ENCODE results near the gene SOX9.

Gene SOX9

DNA sequence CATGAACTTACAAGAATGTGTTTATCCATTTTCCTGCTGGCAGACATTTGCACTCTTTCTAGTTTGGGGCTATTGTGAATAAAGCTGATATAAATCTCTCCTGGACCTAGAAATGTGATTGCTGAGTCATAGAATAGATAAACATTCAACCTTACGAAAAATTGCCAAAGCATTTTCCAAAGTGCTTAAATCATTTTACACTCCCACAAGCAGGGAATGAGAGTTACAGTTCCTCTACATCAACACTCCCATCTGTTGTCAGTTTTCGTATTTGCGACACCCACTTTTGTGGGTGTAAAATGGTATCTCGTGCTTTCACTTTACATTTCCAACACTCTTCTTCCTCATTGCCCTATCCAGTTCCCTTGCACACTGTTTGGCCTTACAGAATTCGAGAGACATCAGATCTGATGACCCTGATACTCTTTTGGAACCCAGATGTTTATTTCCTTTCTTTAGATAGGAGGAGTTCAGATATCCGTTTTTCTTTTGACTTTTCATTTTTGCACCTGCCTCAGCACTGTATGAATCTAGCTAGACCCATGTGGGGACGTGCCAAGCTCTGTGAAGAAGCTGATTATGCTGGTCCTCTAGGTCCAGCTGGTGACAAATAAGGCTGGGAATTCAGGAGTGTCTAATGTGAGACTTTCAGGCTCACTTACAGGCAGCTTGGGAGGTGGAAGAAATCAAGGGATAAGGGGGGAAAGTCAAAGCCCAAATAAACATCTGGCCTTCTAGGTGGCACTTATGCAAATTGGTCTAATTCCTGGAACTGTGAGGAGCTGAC lies 14.0 kb downstream of the SOX9 start:
- H3K36me3 ChIP-seq (ENCODE audit: insufficient read depth, low read length) = no peaks in the 10 kb centered on the region
- H3K27me3 ChIP-seq (ENCODE audit: insufficient read depth, low read length, poor library complexity, severe bottlenecking) = no peaks in the 10 kb centered on the region
- H3K9me2 ChIP-seq (replicated peaks; ENCODE audit: low read depth, low read length) = no peaks in the 10 kb centered on the region
- no peaks in the 10 kb centered on the region for H3K79me2 ChIP-seq (ENCODE audit: insufficient read depth, low read length)
- no peak for TF ChIP-seq EZH2phosphoT487 (IDR thresholded peaks at IDR 0.05; ENCODE audit: borderline replicate concordance)
- TF ChIP-seq, protein P1, sequence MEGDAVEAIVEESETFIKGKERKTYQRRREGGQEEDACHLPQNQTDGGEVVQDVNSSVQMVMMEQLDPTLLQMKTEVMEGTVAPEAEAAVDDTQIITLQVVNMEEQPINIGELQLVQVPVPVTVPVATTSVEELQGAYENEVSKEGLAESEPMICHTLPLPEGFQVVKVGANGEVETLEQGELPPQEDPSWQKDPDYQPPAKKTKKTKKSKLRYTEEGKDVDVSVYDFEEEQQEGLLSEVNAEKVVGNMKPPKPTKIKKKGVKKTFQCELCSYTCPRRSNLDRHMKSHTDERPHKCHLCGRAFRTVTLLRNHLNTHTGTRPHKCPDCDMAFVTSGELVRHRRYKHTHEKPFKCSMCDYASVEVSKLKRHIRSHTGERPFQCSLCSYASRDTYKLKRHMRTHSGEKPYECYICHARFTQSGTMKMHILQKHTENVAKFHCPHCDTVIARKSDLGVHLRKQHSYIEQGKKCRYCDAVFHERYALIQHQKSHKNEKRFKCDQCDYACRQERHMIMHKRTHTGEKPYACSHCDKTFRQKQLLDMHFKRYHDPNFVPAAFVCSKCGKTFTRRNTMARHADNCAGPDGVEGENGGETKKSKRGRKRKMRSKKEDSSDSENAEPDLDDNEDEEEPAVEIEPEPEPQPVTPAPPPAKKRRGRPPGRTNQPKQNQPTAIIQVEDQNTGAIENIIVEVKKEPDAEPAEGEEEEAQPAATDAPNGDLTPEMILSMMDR (conservative IDR thresholded peaks at IDR 0.05; ENCODE audit: low read length) = no peak
- no peak overlapping the region for H2AFZ ChIP-seq (ENCODE audit: low read length)
- H3K4me3 ChIP-seq (ENCODE audit: low read length, poor library complexity, severe bottlenecking) = no peak overlapping the region
- H3K9ac ChIP-seq (ENCODE audit: low read depth, low read length, poor library complexity, severe bottlenecking) = no peak overlapping the region
- H3K4me2 ChIP-seq (ENCODE audit: low read depth, low read length, poor library complexity, severe bottlenecking) = no peak overlapping the region
- no peaks in the 10 kb centered on the region; the same call in 1 of the 2 replicates for H3K9me3 ChIP-seq (ENCODE audit: insufficient read depth, low read depth, low read length)
- H3F3A ChIP-seq (ENCODE audit: low read depth) = no peaks in the 10 kb centered on the region
- H4K20me1 ChIP-seq (ENCODE audit: insufficient read depth, low read length, poor library complexity, severe bottlenecking) = no peaks in the 10 kb centered on the region
- no peaks in the 10 kb centered on the region for H3K4me1 ChIP-seq (ENCODE audit: insufficient read depth, low read length, poor library complexity, severe bottlenecking)

DNA sequence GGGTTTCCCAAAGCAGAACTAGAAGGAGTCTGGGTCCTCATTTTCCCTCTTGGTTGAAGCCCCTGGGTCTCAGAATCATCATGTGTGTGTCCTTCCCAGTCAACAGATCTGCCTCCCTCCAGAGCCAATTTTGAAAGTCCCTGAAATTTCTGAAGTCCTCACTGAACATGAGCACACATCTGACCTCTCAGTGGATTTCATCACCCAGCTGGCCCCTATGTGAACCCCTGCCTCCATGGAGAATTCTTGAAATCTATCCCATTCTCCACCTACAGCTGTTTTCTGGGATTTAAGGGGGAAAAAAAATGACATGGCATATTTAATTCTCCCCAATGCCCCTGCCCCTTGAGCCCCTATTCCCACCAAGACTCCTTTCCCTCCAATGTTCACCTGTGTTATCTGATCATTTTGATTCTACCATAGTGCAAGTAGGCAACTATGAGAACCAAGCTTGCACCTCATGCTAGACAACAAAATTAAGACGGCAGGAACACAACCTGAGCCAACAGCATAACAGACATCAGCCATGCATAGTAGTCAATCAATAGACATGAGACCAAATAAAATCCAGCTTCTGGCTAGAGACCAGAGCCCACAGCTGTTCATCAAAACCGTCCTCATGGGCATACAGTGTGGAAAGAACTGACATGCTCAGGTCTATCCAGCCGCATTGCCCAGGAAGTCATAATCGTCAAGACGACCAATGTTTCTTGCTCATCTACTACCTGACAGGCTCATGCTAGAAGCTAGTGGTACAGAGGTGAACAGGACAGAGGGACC lies 14.9 kb downstream of the SOX9 start:
- no peaks in the 10 kb centered on the region for H3K9me2 ChIP-seq (replicated peaks; ENCODE audit: low read depth, low read length)

DNA sequence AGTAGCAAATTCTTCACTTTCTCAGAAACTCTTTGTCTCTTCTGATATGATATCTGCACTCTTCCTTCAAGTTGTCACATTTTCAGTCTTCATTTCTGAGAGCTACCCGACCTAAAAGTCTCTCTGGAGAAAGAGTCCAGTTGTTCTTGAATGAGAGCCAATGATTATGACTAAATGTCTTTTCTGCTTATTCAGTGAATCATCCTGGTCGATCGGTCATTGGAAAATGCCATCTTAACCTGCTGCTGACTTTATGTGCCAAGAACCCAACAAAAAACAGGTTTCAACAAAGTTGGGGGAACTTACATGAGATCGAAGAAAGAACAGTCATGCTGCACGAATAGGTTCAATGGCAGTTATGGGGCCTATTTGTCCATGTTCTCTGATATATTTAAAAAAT lies 15.9 kb downstream of the SOX9 start:
- Histone ChIP-seq H3K27me3 (ENCODE audit: insufficient read depth, low read length, poor library complexity, severe bottlenecking) (no peaks in the 10 kb centered on the region), H3K4me2 (ENCODE audit: low read depth, low read length, poor library complexity, severe bottlenecking) (no peak overlapping the region)
- TF ChIP-seq EZH2phosphoT487 (IDR thresholded peaks at IDR 0.05; ENCODE audit: borderline replicate concordance) = no peak
- TF ChIP-seq, protein P1 (conservative IDR thresholded peaks at IDR 0.05; ENCODE audit: low read length) = no peak

More for the DNA sequence above, 14.9 kb downstream of the SOX9 start:
- no peaks in the 10 kb centered on the region for H3K79me2 ChIP-seq (ENCODE audit: insufficient read depth, low read length)
- H2AFZ ChIP-seq (ENCODE audit: low read length) = no peak overlapping the region
- H3K4me2 ChIP-seq (ENCODE audit: low read depth, low read length, poor library complexity, severe bottlenecking) = no peak overlapping the region
- no peak overlapping the region for H3K9ac ChIP-seq (ENCODE audit: low read depth, low read length, poor library complexity, severe bottlenecking)
- H3K4me1 ChIP-seq (ENCODE audit: insufficient read depth, low read length, poor library complexity, severe bottlenecking) = no peaks in the 10 kb centered on the region
- no peak overlapping the region for H3K4me3 ChIP-seq (ENCODE audit: low read length, poor library complexity, severe bottlenecking)
- no peaks in the 10 kb centered on the region for H3K36me3 ChIP-seq (ENCODE audit: insufficient read depth, low read length)
- TF ChIP-seq, protein P1 (conservative IDR thresholded peaks at IDR 0.05; ENCODE audit: low read length) = no peak
- no peak for TF ChIP-seq EZH2phosphoT487 (IDR thresholded peaks at IDR 0.05; ENCODE audit: borderline replicate concordance)
- no peaks in the 10 kb centered on the region for H4K20me1 ChIP-seq (ENCODE audit: insufficient read depth, low read length, poor library complexity, severe bottlenecking)
- H3F3A ChIP-seq (ENCODE audit: low read depth) = no peaks in the 10 kb centered on the region
- H3K27me3 ChIP-seq (ENCODE audit: insufficient read depth, low read length, poor library complexity, severe bottlenecking) = no peaks in the 10 kb centered on the region
- H3K9me3 ChIP-seq (ENCODE audit: insufficient read depth, low read depth, low read length) = no peaks in the 10 kb centered on the region; the same call in 1 of the 2 replicates

More for the DNA sequence above, 15.9 kb downstream of the SOX9 start:
- Histone ChIP-seq H3K4me3 (ENCODE audit: low read length, poor library complexity, severe bottlenecking) (no peak overlapping the region), H3K36me3 (ENCODE audit: insufficient read depth, low read length) (no peaks in the 10 kb centered on the region), H3K4me1 (ENCODE audit: insufficient read depth, low read length, poor library complexity, severe bottlenecking) (no peaks in the 10 kb centered on the region), H3K79me2 (ENCODE audit: insufficient read depth, low read length) (no peaks in the 10 kb centered on the region), H3K9me3 (ENCODE audit: insufficient read depth, low read depth, low read length) (no peaks in the 10 kb centered on the region; the same call in 1 of the 2 replicates), H2AFZ (ENCODE audit: low read length) (no peak overlapping the region), H3F3A (ENCODE audit: low read depth) (no peaks in the 10 kb centered on the region), H3K9me2 (replicated peaks; ENCODE audit: low read depth, low read length) (no peaks in the 10 kb centered on the region), H4K20me1 (ENCODE audit: insufficient read depth, low read length, poor library complexity, severe bottlenecking) (no peaks in the 10 kb centered on the region), H3K9ac (ENCODE audit: low read depth, low read length, poor library complexity, severe bottlenecking) (no peak overlapping the region)

Measured in Loucy (cell line).